ENCODE data around the gene SREBF2. TPM values are rescaled to one million over a fixed set of nuclear protein-coding genes. Genes with fewer than 3 reads are reported as not detected.

SREBF2 gene
- total RNA-seq, 4 donors from 2014 or later = 97.5 to 160 (median 146) TPM

DNA sequence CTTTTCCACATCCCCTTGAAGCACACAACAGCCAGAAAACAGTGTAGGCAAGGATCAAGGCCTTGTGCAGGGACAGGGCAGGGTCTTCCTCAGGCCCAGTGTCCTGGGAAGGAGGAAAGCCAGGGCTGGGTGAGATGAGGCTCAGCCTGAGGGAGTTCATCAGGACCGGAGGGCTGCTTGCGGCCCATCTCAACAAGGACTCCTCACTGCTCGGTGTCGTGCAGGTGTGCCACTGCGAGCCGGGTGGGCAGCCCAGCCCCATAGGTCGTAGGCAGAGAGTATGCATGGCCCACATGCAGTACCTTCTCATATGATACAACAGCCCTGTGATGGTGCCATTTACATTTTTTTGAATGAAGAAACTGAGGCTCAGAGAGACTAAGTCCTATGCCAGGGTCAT lies 69.1 kb downstream of the SREBF2 start:
- Histone ChIP-seq H3K9me3 (no peaks in the 10 kb centered on the region), H3K36me3 (peaks cover 91% of the 10 kb centered on the region), H3K4me3 (no peak overlapping the region), H3K27me3 (no peaks in the 10 kb centered on the region), H3K4me1 (no peaks in the 10 kb centered on the region), H3K27ac (no peak overlapping the region)
- no peak for TF ChIP-seq EP300 (IDR thresholded peaks at IDR 0.05)
- no peak for TF ChIP-seq POLR2A (IDR thresholded peaks at IDR 0.05)
- TF ChIP-seq, protein P1, sequence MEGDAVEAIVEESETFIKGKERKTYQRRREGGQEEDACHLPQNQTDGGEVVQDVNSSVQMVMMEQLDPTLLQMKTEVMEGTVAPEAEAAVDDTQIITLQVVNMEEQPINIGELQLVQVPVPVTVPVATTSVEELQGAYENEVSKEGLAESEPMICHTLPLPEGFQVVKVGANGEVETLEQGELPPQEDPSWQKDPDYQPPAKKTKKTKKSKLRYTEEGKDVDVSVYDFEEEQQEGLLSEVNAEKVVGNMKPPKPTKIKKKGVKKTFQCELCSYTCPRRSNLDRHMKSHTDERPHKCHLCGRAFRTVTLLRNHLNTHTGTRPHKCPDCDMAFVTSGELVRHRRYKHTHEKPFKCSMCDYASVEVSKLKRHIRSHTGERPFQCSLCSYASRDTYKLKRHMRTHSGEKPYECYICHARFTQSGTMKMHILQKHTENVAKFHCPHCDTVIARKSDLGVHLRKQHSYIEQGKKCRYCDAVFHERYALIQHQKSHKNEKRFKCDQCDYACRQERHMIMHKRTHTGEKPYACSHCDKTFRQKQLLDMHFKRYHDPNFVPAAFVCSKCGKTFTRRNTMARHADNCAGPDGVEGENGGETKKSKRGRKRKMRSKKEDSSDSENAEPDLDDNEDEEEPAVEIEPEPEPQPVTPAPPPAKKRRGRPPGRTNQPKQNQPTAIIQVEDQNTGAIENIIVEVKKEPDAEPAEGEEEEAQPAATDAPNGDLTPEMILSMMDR (IDR thresholded peaks at IDR 0.05) = no peak
- TF ChIP-seq POLR2AphosphoS5 (IDR thresholded peaks at IDR 0.05) = no peak
- WGBS = no CpG with 5 or more reads among the region's 7 CpGs
- no peak for DNase-seq (ENCODE audit: low spot score in 2 of 2)

DNA sequence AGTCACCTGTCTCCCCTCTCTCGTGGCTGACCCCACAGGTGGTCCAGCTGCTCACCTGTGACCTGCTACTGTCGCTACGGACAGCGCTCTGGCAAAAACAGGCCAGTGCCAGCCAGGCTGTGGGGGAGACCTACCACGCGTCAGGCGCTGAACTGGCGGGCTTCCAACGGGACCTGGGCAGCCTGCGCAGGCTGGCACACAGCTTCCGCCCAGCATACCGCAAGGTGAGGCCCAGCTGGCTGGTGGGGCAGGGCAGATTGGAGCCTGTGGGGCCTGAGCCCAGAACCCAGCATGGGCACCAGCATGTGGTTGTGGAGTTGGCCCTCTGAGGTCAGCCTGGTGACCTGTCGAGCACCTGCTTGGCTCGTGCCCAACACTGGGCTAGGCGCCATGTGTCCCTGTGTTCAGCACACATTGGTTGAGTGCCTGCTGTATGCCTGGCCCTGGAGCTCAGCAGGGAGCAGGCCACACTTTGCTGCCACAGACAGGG lies 70.1 kb downstream of the SREBF2 start:
- Histone ChIP-seq H3K36me3 (peaks cover 82% of the 10 kb centered on the region), H3K9me3 (no peaks in the 10 kb centered on the region), H3K27ac (peak overlapping the region; percentile 10), H3K4me1 (no peaks in the 10 kb centered on the region), H3K27me3 (no peaks in the 10 kb centered on the region), H3K4me3 (no peak overlapping the region)
- no peak for TF ChIP-seq POLR2AphosphoS5 (IDR thresholded peaks at IDR 0.05)
- TF ChIP-seq POLR2A (IDR thresholded peaks at IDR 0.05) = no peak
- no peak for TF ChIP-seq EP300 (IDR thresholded peaks at IDR 0.05)
- TF ChIP-seq, protein P1 (IDR thresholded peaks at IDR 0.05) = no peak
- DNase-seq (ENCODE audit: low spot score in 2 of 2) = no peak
- WGBS = no CpG with 5 or more reads among the region's 15 CpGs

DNA sequence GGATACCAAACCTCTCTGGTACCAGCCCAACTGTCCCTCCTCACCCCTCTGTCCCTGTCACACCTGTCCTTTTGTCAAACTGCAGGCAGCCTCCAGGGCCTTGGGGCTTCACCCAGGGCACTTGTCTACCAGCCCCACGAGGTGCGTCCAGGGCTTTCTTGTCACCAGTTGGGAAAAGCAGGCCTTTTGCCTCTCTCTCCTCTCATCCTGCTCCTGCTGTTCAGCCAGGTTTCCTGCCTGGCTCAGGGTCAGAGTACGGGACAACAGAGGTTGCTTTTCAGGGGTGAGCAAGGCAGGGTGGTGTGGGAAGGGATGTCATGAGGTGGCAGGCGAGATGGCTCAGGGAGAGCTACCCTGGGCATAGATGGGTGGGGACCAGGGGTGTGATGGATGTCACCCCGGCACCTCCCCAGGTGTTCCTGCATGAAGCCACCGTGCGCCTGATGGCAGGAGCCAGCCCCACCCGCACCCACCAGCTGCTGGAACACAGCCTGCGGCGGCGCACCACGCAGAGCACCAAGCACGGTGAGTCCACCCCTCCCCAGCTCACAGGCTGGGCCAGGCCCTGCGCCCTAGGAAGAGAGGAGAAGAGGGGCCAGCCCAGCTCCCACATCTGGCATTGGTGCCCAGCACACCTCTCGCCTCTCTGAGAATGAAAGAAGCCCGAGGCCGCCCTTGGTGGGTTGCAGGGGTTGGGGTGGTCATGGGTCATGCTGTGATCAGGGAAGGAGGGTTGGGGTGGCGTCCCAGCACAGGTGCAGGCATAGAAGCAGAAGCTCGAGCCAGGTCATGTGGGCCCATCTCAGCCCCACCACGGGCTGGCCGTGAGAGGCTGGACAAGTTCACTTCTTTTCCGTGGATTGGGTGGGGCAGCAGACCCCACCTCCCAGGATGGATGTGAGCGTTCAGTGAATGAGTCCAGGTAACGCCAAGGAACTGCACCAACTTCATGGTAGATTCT lies 71.8 kb downstream of the SREBF2 start:
- H3K36me3 ChIP-seq = peaks cover 64% of the 10 kb centered on the region
- no peaks in the 10 kb centered on the region for H3K9me3 ChIP-seq
- TF ChIP-seq EP300 (IDR thresholded peaks at IDR 0.05) (no peak), POLR2A (IDR thresholded peaks at IDR 0.05) (no peak), POLR2AphosphoS5 (IDR thresholded peaks at IDR 0.05) (no peak)
- TF ChIP-seq, protein P1 (IDR thresholded peaks at IDR 0.05) = no peak
- H3K27ac ChIP-seq = no peak overlapping the region
- WGBS = 89% methylated on average over 15 of the region's 24 CpGs
- peaks cover 6% of the 10 kb centered on the region for H3K27me3 ChIP-seq
- no peak overlapping the region for H3K4me3 ChIP-seq
- H3K4me1 ChIP-seq = peaks cover 16% of the 10 kb centered on the region
- no peak for DNase-seq (ENCODE audit: low spot score in 2 of 2)

DNA sequence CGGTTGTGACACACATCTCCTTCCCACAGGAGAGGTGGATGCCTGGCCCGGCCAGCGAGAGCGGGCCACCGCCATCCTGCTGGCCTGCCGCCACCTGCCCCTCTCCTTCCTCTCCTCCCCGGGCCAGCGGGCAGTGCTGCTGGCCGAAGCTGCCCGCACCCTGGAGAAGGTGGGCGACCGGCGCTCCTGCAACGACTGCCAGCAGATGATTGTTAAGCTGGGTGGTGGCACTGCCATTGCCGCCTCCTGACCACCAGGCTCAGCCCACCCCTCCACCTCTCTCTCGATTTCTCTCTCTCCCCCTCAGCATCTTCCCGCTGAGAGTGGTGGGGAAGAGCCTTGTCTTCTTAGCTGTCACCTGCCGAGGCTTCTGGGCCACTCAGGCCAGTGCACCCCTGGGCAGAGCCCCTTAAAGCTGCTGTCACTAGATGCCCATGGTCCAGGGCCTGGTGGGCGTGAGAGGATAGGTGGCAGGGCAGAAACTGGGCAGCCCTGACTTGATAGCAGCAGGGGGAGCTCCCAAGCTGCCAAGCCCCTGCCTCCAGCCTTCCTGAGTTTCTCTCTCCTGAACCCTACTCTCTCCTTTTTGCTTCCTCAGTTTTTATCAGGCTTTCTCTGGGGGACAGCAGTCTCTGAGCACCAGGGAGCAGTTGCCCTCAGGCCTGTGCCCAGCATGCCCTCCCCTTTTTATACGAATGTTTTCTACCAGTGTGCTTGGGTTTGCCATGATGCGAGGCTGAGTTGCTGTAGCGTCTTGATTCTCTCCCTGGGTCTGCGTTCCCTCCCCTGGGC lies 72.7 kb downstream of the SREBF2 start:
- Histone ChIP-seq H3K27me3 (peaks cover 14% of the 10 kb centered on the region), H3K9me3 (no peaks in the 10 kb centered on the region), H3K4me1 (peaks cover 25% of the 10 kb centered on the region), H3K27ac (no peak overlapping the region), H3K36me3 (peaks cover 56% of the 10 kb centered on the region), H3K4me3 (no peak overlapping the region)
- 90% methylated on average over 21 of the region's 23 CpGs for WGBS
- TF ChIP-seq POLR2AphosphoS5 (IDR thresholded peaks at IDR 0.05) (no peak), POLR2A (IDR thresholded peaks at IDR 0.05) (no peak), EP300 (IDR thresholded peaks at IDR 0.05) (no peak)
- TF ChIP-seq, protein P1 (IDR thresholded peaks at IDR 0.05) = no peak
- DNase-seq (ENCODE audit: low spot score in 2 of 2) = no peak
